GM18873 (cell line): ENCODE data around the gene VWA5A.

ENCODE experiments used
- ATAC-seq: cut with Tn5 transposase; IDR thresholded peaks from one replicate; pipeline ENCODE4 v1.9.1; 2021; ENCODE audit warnings: mild to moderate bottlenecking, moderate library complexity, moderate number of reproducible peaks; ENCODE audit not compliant: unreplicated experiment, low FRiP score

The VWA5A gene

DNA sequence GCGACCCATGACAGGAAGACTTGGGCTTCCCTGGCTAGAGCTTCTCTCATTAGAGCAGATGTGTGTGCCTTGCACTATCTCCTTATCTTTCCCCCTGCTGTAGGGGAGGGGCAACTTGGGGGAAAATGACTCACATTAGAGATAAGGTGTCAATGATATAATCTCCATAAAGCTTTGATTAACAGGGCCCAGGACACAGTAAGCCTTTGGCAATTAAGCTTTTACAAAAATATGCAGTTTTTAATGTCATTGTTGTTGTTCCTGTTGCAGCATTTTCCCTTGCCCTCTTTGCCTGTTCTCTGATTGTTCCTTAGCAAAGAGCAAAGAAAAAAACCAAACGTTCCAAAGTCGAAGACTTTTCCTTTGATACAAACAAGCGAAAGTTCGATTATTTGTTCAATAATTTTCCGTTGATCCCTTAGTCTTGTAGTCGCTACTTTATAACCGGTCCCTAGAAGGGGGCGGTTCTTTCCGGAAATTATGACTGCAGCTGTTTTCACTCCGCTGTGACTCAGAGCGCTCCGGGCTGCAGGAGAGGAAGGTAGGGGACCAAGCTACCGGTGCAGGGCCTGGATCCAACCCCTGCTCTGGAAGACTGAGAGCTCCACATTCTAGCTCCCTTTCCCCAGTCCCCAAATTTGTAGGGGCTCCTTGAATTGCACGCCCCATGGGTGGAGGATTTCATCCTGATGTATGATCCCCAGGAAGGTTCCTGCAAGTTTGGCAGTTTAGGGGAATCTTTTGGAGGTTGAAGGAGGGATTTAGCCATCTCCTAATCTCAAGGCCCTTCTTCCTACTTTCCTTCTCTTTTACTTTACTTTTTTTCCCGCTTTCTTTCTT is at the start of gene VWA5A:
Gene VWA5A, plus strand, starts transcription at position 509 of the 840 bp plus-strand sequence. CDS start 2,062 bp downstream, outside the sequence.
- peak; percentile 98 for ATAC-seq

GRCh38 chr11:124068601-124069110 is 46.6 kb upstream of the VWA5A start:
- no peak for ATAC-seq

- ATAC-seq: no peak
Measured at GRCh38 chr11:124069429-124070401, 45.5 kb upstream of the VWA5A start.

- peak; percentile 82 for ATAC-seq
Measured at GRCh38 chr11:124070915-124071622, 44.2 kb upstream of the VWA5A start.

- ATAC-seq: no peak
Measured at GRCh38 chr11:124071623-124071948, 43.7 kb upstream of the VWA5A start.

DNA sequence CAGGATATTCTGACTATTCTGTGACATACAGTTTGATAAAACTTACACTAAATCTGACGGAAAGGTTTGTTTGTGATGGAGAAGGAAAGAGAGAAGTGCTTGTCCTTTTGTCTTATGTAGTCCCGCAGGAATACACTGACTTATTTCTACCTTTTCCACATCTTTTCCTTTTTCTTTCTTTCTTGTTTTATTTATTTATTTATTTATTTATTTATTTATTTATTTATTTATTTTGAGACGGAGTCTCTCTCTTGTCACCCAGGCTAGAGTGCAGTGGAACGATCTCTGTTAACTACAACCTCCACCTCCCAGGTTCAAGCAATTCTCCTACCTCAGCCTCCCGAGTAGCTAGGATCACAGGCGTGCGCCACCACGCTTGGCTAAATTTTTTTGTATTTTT is 43.1 kb upstream of the VWA5A start:
- no peak for ATAC-seq

DNA sequence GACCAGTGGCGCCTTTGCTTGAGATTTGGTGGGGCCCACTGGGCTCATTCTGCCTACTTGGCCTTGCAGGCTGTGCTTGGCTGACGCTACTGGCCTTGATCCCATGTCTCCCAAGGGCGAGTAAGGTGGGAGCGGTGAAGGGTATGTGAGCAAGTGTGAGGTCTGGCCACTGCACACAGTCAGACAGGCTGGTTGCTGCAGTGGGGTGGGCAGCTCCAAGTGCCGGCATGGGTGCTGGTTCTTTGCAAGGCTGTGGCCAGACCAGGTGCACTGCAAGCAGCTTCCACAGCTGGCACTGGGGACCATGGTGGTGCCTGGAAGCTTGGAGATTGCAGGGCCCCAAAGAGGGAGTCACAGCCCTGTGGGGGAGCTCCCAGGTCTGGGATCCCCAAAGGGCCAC is 40.7 kb upstream of the VWA5A start:
- no peak for ATAC-seq

- no peak for ATAC-seq
Measured at GRCh38 chr11:124075492-124075840, 39.8 kb upstream of the VWA5A start.

DNA sequence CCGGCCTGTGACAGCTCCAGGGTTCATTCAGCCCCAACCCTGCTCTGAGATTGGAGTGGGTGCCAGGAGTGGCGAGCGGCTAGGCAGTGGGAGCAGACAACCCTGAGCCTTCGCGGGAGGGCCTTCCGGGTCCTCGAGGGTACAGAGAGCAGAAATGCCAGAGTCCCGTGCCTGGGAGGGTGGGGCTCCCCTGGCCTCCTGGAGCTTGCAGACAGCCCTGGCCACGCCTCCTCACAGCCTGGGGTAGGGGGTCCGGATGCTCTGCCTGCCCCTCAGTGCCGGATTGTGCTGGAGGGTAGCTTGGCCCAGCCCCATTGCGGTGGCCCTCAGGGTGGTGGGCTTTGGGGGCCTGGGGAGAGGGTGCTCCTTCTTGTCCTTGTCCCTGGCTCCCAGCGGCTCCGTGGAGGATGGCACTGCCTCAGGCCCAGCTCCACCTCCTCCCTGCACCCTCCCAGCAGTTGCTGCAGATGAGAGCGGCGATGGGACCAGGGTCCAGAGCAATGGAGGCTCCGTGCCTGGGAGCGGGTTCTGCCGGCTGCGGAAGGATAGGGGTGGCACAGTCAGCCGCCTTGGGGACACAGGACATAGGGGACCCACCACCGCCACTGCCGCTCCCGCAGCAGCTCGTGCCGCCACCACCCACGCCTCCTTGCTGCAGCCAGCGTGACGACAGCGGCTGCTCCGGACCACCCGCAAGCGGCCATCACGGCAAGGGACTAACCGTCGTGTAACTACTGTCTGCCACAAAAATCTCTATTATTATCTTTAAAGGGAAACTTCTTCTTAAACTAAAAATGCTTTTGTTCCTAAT is 39.2 kb upstream of the VWA5A start:
- no peak for ATAC-seq

GRCh38 chr11:124077266-124077665 is 38.0 kb upstream of the VWA5A start:
- no peak for ATAC-seq

GRCh38 chr11:124078591-124078990 is 36.7 kb upstream of the VWA5A start:
- ATAC-seq: no peak

- no peak for ATAC-seq
Measured at GRCh38 chr11:124079631-124080326, 35.5 kb upstream of the VWA5A start.

GRCh38 chr11:124080327-124081001 is 34.8 kb upstream of the VWA5A start:
- ATAC-seq: no peak

DNA sequence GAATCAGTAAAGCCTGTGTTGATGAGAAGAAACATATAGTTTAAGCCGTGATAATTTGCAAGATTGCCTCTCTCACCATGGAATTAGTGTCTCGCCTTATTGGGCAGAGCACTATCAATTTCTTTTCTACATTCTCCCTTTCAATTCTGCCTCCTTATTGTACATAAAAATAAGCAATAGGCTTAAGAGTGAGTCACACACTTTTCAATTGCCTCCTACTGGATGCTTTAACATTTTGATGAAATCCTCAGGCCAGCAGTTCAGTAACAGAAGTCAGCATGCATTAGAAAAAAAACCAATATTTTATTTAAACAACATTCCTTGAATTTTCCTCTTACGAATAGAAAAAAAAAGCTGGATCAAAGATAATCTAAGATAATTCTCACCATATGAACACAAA is 33.8 kb upstream of the VWA5A start:
- no peak for ATAC-seq

GRCh38 chr11:124082371-124082770 is 32.9 kb upstream of the VWA5A start:
- no peak for ATAC-seq

DNA sequence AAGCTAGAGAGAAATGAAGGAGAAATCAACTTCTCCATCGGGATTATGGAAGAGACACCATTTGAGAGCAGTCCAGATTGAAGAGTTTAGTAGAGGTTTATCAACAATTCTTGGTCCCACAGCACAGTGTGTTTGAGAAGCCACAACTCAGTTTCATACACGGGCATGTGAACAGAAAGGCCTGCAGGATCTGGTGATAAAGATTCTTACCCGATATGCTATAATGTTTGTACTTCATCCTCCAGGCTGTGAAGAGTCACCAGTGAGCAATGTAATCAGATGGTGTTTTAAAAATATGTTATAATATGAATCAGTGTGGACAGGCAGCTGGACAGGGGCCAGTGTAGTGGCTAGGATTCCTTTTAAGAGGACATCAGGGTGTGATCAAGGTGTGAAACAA is 29.7 kb upstream of the VWA5A start:
- no peak for ATAC-seq

- ATAC-seq: no peak
Measured at GRCh38 chr11:124085997-124086846, 29.0 kb upstream of the VWA5A start.

- ATAC-seq: no peak
Measured at GRCh38 chr11:124090996-124091395, 24.3 kb upstream of the VWA5A start.
